Fibroblast of skin of scalp (primary cell): ENCODE results near the gene NDUFAF8.
A peak's percentile ranks its signal among the peaks of the same experiment; 100 is the strongest.

Source experiments
- DNase-seq: peaks from one replicate; pipeline ENCODE4 v3.0.0-alpha.2; 2013

The NDUFAF8 gene

DNA sequence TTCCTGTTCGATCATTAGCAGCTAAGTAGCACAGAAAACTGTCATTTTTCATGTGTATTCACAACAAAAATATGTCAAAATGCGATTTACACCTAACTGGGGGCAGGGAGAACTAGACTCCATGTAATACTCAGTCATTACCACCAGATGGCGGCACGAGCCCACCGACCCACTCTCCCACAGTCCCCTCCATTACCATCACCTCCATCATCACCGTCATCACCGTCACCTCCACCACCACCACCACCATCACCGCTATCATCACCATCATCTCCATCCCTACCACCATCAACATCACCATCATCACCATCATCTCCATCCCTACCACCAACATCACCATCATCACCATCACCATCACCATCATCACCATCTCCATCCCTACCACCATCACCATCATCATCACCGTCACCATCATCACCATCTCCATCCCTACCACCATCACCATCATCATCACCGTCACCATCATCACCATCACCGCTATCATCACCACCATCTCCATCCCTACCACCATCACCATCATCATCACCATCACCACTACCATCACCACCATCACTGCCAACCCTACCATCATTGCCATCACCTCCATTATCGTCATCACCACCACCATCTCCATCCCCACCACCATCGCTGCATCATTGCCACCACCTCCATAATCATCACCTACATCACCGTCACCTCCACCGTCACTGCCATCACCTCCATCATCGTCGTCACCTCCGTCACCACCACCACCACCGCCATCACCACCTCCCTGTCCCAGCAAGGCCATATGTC lies 14.4 kb downstream of the NDUFAF8 start:
- peak; percentile 42 for DNase-seq

- peak; percentile 59 for DNase-seq
These were observed 16.0 kb downstream of the NDUFAF8 start for GRCh38 chr17:81254955-81255717.

- no peak for DNase-seq
These were observed 17.5 kb downstream of the NDUFAF8 start for GRCh38 chr17:81256616-81257015.

- no peak for DNase-seq
These were observed 18.4 kb downstream of the NDUFAF8 start for GRCh38 chr17:81257533-81257932.

DNA sequence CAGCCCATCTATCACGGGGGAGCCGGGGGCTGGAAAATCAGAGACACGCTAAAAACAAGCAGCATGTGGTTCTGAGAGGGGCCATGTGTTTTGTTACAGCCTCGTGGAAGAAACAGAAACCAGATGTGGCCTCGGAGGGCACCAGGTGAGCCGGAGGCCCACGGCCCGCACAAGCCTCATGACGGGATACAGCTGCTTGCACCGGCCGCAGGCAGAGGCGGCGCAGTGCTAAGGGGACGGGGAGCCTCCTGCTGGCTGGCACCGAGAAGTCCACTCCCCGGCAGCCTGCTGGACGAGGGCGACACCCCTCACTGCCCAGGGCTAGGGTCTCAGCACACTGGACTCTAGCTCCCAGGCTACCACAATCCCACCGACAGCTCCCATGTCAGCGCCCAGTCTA lies 19.2 kb downstream of the NDUFAF8 start:
- no peak for DNase-seq

GRCh38 chr17:81259058-81259605 lies 20.0 kb downstream of the NDUFAF8 start:
- DNase-seq, result no peak

- no peak for DNase-seq
These were observed 21.1 kb downstream of the NDUFAF8 start for GRCh38 chr17:81260171-81260570.

- DNase-seq, result no peak
These were observed 21.5 kb downstream of the NDUFAF8 start for GRCh38 chr17:81260641-81261040.

DNA sequence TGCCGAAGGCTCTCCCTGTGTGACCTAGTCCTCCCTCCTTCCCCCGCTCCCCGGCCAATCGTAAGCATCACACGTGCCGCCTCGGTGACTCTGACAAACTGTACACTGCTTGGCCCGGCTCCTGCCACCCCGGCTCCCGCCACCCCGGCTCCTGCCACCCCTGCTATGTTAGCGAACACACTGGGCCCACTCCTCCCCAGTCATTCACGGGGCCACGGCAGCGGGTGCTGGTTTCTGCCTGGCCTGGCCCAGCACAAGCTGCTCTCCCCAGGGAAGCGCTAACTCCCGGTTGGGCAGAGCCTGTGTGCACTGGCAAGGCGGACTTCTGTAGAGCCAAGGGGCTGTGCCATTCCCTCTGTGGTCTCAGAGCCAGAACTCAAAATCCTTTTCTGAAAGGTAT lies 22.0 kb downstream of the NDUFAF8 start:
- no peak for DNase-seq

- DNase-seq, result no peak
These were observed 22.6 kb downstream of the NDUFAF8 start for GRCh38 chr17:81261582-81262336.

- no peak for DNase-seq
These were observed 24.5 kb downstream of the NDUFAF8 start for GRCh38 chr17:81263371-81264181.

DNA sequence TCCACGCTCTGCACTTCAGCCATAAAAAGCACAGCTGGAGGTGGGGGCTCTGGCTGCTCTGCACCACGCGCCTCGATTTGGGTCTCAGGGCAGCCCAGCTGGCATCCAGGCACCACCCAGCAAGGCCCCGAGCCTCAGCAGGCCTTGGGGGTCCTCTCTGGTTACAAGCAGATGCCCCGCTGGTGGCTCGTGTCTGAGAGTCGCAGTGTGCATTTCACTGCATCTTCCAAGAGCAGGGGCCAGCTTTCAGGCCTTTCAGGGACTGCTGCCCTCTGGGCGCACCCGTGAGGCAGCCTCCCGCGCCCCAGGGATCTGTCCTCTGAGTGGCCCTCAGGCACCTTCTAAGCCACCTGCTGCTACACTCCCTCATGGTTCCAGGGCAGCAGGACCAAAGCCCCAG lies 25.5 kb downstream of the NDUFAF8 start:
- no peak for DNase-seq

- no peak for DNase-seq
These were observed 26.5 kb downstream of the NDUFAF8 start for GRCh38 chr17:81265576-81265975.

DNA sequence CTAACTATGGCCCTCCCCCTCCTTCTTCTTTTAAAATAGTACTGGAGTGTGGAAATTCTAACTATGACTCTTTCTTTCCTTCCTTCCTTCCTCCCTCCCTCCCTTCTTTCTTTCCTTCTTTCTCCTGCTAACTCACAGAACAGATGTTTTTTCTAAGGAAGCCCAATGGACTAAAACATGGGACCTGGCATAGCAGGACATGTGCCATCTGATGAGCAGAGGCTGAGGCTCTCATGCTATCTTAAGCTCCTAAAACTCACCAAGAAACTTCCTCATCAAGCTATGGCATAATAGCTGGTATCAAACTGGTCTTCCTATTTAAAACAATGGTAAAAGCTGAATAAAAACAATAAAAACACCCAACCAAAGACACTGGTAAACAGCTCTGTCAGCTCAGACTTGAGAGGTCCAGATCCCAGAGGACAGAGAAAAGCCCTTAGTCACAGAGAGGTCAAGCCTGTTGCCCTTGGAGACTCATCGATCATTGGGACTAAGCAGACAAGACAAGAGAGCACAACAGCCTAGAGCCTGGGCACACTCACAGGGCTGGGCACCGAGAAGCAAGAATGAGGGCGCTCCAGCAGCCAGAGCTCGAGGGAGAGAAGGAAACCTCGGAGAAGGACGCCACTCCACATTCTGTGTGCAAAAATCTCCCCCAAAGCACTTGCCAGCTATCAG lies 28.4 kb downstream of the NDUFAF8 start:
- DNase-seq, result no peak

DNA sequence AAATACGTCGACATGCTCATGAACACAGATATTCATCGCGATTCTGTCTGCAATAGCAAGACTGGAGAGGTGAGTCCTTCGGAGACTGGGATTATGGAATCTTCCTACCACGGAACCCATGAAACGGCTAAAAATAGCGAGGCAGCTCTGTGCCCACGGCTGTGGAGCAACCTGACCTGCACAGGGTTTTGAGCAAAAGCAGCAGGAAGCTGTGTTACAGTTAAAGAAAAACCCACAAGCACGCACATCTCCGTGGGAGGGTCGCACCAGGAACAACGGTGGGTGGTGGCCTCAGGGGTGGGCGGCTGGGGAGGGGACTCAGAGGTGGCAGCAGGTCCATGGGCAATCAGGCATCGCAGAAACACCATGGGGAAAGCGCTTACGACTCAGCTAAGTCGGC lies 31.2 kb downstream of the NDUFAF8 start:
- DNase-seq, result no peak

DNA sequence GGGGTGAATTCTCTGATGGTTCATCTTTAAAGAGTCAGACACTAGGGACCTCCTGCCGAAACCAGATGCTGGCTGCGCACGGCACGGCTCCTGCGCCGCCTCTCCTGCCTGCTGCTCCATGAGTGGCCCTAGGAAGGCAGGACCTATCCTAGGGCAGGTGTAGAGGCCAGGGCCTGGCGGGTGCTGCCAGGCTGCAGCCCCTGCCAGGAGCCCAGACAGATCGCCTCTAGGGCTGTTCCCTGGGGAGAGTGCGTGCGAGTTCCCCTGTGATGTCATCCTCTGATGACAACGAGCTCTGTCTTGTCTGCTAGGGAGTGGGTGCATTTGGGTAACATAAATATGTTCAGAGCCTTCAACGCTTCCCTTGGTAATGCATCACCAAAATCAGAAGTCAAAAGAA lies 32.1 kb downstream of the NDUFAF8 start:
- DNase-seq, result no peak

DNA sequence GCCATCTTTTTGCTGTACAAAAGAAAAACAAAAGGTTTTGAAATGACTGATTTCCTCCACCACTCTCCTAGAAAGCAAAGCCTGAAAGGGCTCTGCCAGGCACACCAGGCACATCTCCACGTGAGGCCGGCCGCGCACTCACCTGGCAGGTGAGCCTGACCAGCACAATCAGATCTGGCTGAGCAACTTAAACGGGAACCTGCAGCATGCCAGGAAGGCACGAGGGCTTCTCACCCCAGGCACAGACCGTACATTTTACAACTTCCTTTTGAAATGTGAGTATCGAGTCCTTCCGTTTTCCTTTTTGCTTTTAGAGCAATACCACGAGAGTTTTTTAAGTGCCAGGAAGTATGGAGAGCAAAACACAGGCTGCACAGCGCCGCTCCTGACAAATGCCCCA lies 33.5 kb downstream of the NDUFAF8 start:
- DNase-seq, result no peak

DNA sequence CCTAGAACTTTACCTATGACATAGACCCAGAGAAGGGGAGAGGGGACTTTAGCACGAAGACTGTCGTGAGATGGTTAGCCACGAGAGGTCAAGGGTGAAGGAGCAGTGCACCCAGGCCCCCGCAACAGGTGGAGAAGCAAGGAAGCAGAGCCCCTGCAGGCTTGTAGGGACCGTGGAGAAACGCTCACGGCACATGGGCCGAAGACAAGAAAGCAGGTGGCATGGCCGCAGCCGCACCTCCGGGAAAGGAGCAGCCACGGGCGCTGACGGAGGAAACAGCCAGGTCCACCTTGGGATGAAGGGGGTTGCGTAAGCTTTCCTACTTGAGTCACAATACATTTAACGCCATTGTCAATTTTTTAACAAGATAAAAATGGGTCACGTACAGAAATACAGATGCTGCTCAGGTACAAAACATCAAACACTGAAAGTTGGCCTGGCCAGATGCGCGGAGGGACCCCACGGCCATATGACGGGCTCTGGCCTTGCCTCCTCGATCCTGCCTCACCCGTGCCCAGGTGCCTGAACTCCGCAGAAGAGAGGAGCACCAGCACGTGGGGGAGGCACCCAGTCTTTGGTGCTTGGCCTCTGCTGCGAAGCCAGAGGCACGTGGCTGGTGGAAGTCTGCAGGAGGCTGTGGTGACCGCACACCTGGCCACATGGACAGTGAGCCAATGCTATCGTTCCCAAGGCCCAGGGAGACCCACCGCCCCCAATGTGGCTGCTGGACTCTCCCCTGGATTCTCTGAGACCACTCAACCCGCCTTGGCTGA lies 34.8 kb downstream of the NDUFAF8 start:
- no peak for DNase-seq

GRCh38 chr17:81274471-81274855 lies 35.3 kb downstream of the NDUFAF8 start:
- no peak for DNase-seq

GRCh38 chr17:81276781-81277180 lies 37.7 kb downstream of the NDUFAF8 start:
- no peak for DNase-seq

- DNase-seq, result no peak
These were observed 38.3 kb downstream of the NDUFAF8 start for GRCh38 chr17:81277421-81277820.
